Calu3 (cell line): ENCODE data around the gene RDH8. TPM values are rescaled to one million over a fixed set of nuclear protein-coding genes. Genes with fewer than 3 reads are reported as not detected.

Experiments used
- BruUV-seq: library from RNA; stranded (reverse); fragments of 400-500 nt; replicated peaks from 2 replicates; lab custom pipeline; 2021; lab: Mats Ljungman, UMichigan
- CTCF ChIA-PET: fragments of 300-600 bp; sonication (Branson Sonifier 250); formaldehyde crosslinking; loops from one replicate; lab custom pipeline; 2022; ENCODE audit warnings: antibody characterized with exemption; lab: Charles Lee
- DNase-seq: peaks from one replicate; pipeline ENCODE4 v3.0.0; 2022
- H3K27ac Mint-ChIP-seq: one replicate; pipeline ENCODE4 v1.8.0; 2022; ENCODE audit warnings: mixed read lengths; ENCODE audit not compliant: unreplicated experiment
- H3K27me3 Mint-ChIP-seq: one replicate; pipeline ENCODE4 v1.8.0; 2022; ENCODE audit warnings: mixed read lengths; ENCODE audit not compliant: unreplicated experiment
- H3K36me3 Mint-ChIP-seq: one replicate; pipeline ENCODE4 v1.8.0; 2022; ENCODE audit warnings: mild to moderate bottlenecking, moderate library complexity, mixed read lengths; ENCODE audit not compliant: insufficient read depth, unreplicated experiment
- H3K4me1 Mint-ChIP-seq: one replicate; pipeline ENCODE4 v1.8.0; 2022; ENCODE audit warnings: mild to moderate bottlenecking, low read depth, mixed read lengths; ENCODE audit not compliant: unreplicated experiment
- H3K4me3 Mint-ChIP-seq: one replicate; pipeline ENCODE4 v1.8.0; 2022; ENCODE audit warnings: mild to moderate bottlenecking, low read depth, moderate library complexity, mixed read lengths; ENCODE audit not compliant: unreplicated experiment
- H3K9me3 Mint-ChIP-seq: one replicate; pipeline ENCODE4 v1.8.0; 2022; ENCODE audit warnings: low read depth, mixed read lengths; ENCODE audit not compliant: unreplicated experiment
- CTCF ChIP-seq: fragments of 200-600 bp; IDR thresholded peaks from one replicate; pipeline ENCODE4 v1.8.0; 2022; ENCODE audit warnings: antibody characterized with exemption; ENCODE audit not compliant: unreplicated experiment
- intact Hi-C: fragments of 100-400 bp; cut with micrococcal nuclease; formaldehyde crosslinking; loops from one replicate; pipeline ENCODE4 v1.10.0; 2022; ENCODE audit not compliant: unreplicated experiment
- total RNA-seq: library from RNA; stranded (reverse); gene quantifications from 2 replicates; pipeline ENCODE4 v1.2.3, GENCODE V29; 2022

RDH8 gene
- total RNA-seq, 1 experiment from 2014 or later: not detected

GRCh38 chr19:10037367-10037766 is 24.1 kb downstream of the RDH8 start:
- BruUV-seq: no TSS peak
- Mint-ChIP-seq H3K27ac (peak overlapping the region; percentile 52), H3K9me3 (no peaks in the 10 kb centered on the region), H3K4me3 (peak overlapping the region; percentile 21), H3K27me3 (peaks cover 24% of the 10 kb centered on the region), H3K4me1 (peaks cover 19% of the 10 kb centered on the region), H3K36me3 (peaks cover 25% of the 10 kb centered on the region)
- CTCF ChIA-PET: interaction anchor here (0.8 to 1.3 kb wide), 3 partner anchors 8 to 213 kb away, joined by 3 read pairs; no protein-coding TSS in a partner anchor
- DNase-seq: peak; percentile 41
- TF ChIP-seq CTCF: no peak
- intact Hi-C loops: loop anchor here (5.0 kb wide), 1 partner anchor 35 kb away; no protein-coding TSS in a partner anchor

- Mint-ChIP-seq H3K27ac (peak overlapping the region; percentile 52), H3K4me1 (peaks cover 14% of the 10 kb centered on the region), H3K36me3 (peaks cover 23% of the 10 kb centered on the region), H3K9me3 (no peaks in the 10 kb centered on the region), H3K4me3 (peak overlapping the region; percentile 21), H3K27me3 (peaks cover 23% of the 10 kb centered on the region)
- intact Hi-C loops: loop anchor here (5.0 kb wide), 1 partner anchor 34 kb away; no protein-coding TSS in a partner anchor
- CTCF ChIA-PET: interaction anchor here (0.8 to 1.3 kb wide), 2 partner anchors 9 to 58 kb away, joined by 3 read pairs; no protein-coding TSS in a partner anchor
- peak; percentile 43 for DNase-seq
- no peak for TF ChIP-seq CTCF
- no TSS peak for BruUV-seq
These were observed 24.5 kb downstream of the RDH8 start for GRCh38 chr19:10037809-10038208.

- Mint-ChIP-seq H3K27ac (no peak overlapping the region), H3K36me3 (no peaks in the 10 kb centered on the region), H3K27me3 (peaks cover 20% of the 10 kb centered on the region), H3K9me3 (no peaks in the 10 kb centered on the region), H3K4me3 (no peak overlapping the region), H3K4me1 (no peaks in the 10 kb centered on the region)
- BruUV-seq: no TSS peak
- no peak for DNase-seq
- TF ChIP-seq CTCF: no peak
- CTCF ChIA-PET: no interaction called here
- intact Hi-C loops: no loop called here
These were observed 30.1 kb downstream of the RDH8 start for GRCh38 chr19:10043286-10043927.

GRCh38 chr19:10044390-10044789 is 31.1 kb downstream of the RDH8 start:
- intact Hi-C loops: no loop called here
- no peak overlapping the region for H3K4me3 Mint-ChIP-seq
- no peak overlapping the region for H3K27ac Mint-ChIP-seq
- CTCF ChIA-PET: no interaction called here
- DNase-seq: no peak
- no peaks in the 10 kb centered on the region for H3K9me3 Mint-ChIP-seq
- H3K4me1 Mint-ChIP-seq: no peaks in the 10 kb centered on the region
- TF ChIP-seq CTCF: no peak
- H3K36me3 Mint-ChIP-seq: no peaks in the 10 kb centered on the region
- no TSS peak for BruUV-seq
- H3K27me3 Mint-ChIP-seq: peaks cover 30% of the 10 kb centered on the region
